ENCODE measurements around the gene TCEAL3. TPM values are rescaled to one million over a fixed set of nuclear protein-coding genes. Genes with fewer than 3 reads are reported as not detected.

TCEAL3 gene
- total and polyA plus RNA-seq, 2 of the 8 experiments (the other 6 are each of a cell fraction or from before 2014, with no cell fraction given), result 4.4 to 12.0 TPM

DNA sequence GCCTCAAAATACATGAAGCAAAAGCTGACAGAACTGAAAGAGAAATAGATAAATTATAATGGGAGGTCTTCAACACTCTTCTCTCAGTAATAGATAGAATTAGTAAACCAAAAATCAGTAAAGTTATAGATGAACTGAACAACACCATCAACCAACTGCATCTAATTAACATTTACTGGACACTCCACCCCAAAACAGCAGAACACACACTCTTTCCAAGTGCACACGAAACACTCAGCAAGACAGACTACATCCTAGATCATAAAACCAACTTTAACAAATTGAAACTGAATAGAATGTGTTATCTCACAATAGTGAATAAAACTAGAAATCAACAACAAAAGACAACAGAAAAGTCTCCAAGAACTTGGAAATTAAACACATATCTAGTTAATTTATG lies 47.5 kb upstream of the TCEAL3 start:
- no peak overlapping the region for H2BK12ac ChIP-seq (ENCODE audit: low read depth, low read length)
- POLR2A ChIA-PET (ENCODE audit: partially characterized antibody), result interaction anchor here (1.6 kb wide), 1 partner anchor 26 kb away, joined by 3 read pairs; no protein-coding TSS in a partner anchor

More for the DNA sequence above, 47.5 kb upstream of the TCEAL3 start:
- Histone ChIP-seq H2AK5ac (ENCODE audit: low read depth, low read length) (no peak overlapping the region), H3K23ac (ENCODE audit: insufficient read length) (no peak overlapping the region), H3K27me3 (replicated peaks in 1 of 4; ENCODE audit: control insufficient read depth in 3 of 4, extremely low read depth in 1 of 4, insufficient read depth in 3 of 4, low read length in 3 of 4) (no peaks in the 10 kb centered on the region), H3K27ac (ENCODE audit: low read depth, low read length) (no peak overlapping the region), H3K18ac (ENCODE audit: extremely low read depth, low read length) (no peak overlapping the region), H3K4me3 (ENCODE audit: extremely low read depth in 1 of 4, insufficient read depth in 2 of 4, low read depth in 3 of 4, low read length in 4 of 4) (no peak overlapping the region), H3K4me2 (ENCODE audit: insufficient read depth in 1 of 2, low read depth in 2 of 2, low read length in 2 of 2) (no peak overlapping the region), H4K91ac (replicated peaks; ENCODE audit: insufficient read length, low read length) (no peak overlapping the region), H2BK120ac (replicated peaks; ENCODE audit: low read depth, low read length) (no peak overlapping the region), H2BK15ac (ENCODE audit: low read length) (no peak overlapping the region), H3K14ac (ENCODE audit: insufficient read length) (no peak overlapping the region), H2BK20ac (ENCODE audit: low read length) (no peak overlapping the region), H3K23me2 (ENCODE audit: low read depth, low read length) (no peaks in the 10 kb centered on the region), H3K79me1 (ENCODE audit: low read depth, low read length) (no peaks in the 10 kb centered on the region), H4K8ac (ENCODE audit: extremely low read depth, insufficient read depth, low read length) (no peak overlapping the region), H4K20me1 (replicated peaks in 1 of 2; ENCODE audit: control insufficient read depth in 1 of 2, insufficient read depth in 2 of 2, low read length in 2 of 2) (no peaks in the 10 kb centered on the region), H2AFZ (ENCODE audit: low read length) (no peak overlapping the region), H3K4me1 (replicated peaks in 1 of 4; ENCODE audit: control insufficient read depth in 3 of 4, insufficient read depth in 4 of 4, low read length in 3 of 4) (no peaks in the 10 kb centered on the region), H3K9ac (replicated peaks in 1 of 4; ENCODE audit: extremely low read depth in 1 of 4, low read depth in 3 of 4, low read length in 3 of 4) (no peak overlapping the region), H2BK5ac (ENCODE audit: low read depth, low read length) (no peak overlapping the region), H3K36me3 (ENCODE audit: control insufficient read depth in 2 of 4, insufficient read depth in 4 of 4, low read length in 3 of 4) (no peaks in the 10 kb centered on the region), H3K56ac (replicated peaks; ENCODE audit: insufficient read length, low read depth, low read length) (no peak overlapping the region), H3K4ac (replicated peaks; ENCODE audit: insufficient read length, low read depth, low read length) (no peak overlapping the region), H3K79me2 (ENCODE audit: control insufficient read depth in 1 of 2, insufficient read depth in 2 of 2, low read length in 2 of 2) (no peaks in the 10 kb centered on the region), H4K5ac (ENCODE audit: insufficient read length, low read depth, low read length) (no peak overlapping the region), H3K9me3 (ENCODE audit: insufficient read depth in 2 of 2, low read depth in 1 of 2, low read length in 1 of 2) (no peaks in the 10 kb centered on the region)
- no peak for DNase-seq (ENCODE audit: low read depth in 1 of 2, low spot score in 2 of 2)
- 38% methylated on average over 1 of the region's 1 CpG; no CpG with 5 or more reads in 1 of the 2 experiments for WGBS, 2 experiments (ENCODE audit: extremely low coverage in 1 of 2, insufficient coverage in 1 of 2, insufficient read length in 1 of 2, insufficient replicate concordance in 2 of 2, low coverage in 1 of 2, low lambda C conversion rate in 2 of 2, missing lambda C conversion rate in 1 of 2)
- FAIRE-seq, result no peak
- CTCF ChIA-PET (ENCODE audit: partially characterized antibody), result no interaction called here
- TF ChIP-seq POU5F1 (IDR thresholded peaks at IDR 0.05; ENCODE audit: low read depth, low read length) (no peak), TCF12 (IDR thresholded peaks at IDR 0.05; ENCODE audit: low read depth, low read length) (no peak), ATF2 (IDR thresholded peaks at IDR 0.05; ENCODE audit: low read length) (no peak), SRF (IDR thresholded peaks at IDR 0.05; ENCODE audit: low read depth, low read length) (no peak), CBX5 (IDR thresholded peaks at IDR 0.05; ENCODE audit: low read depth, low read length) (no peak), POLR2AphosphoS5 (IDR thresholded peaks at IDR 0.05; ENCODE audit: low read depth, low read length) (no peak), SIX5 (IDR thresholded peaks at IDR 0.05; ENCODE audit: low read depth, low read length) (no peak), CEBPB (IDR thresholded peaks at IDR 0.05; ENCODE audit: low read depth, low read length) (no peak), ZNF274 (IDR thresholded peaks at IDR 0.05; ENCODE audit: borderline replicate concordance, extremely low read depth, low read length) (no peak), ASH2L (IDR thresholded peaks at IDR 0.05; ENCODE audit: low read length) (no peak), POLR2A (IDR thresholded peaks at IDR 0.05; ENCODE audit: control extremely low read depth in 1 of 2, low read depth in 2 of 2, low read length in 2 of 2) (no peak), E2F6 (IDR thresholded peaks at IDR 0.05) (no peak)
